ENCODE data around the gene PXT1. TPM values are rescaled to one million over a fixed set of nuclear protein-coding genes. Genes with fewer than 3 reads are reported as not detected.
"Not testable (repeated sequence)": the region's sequence is repeated elsewhere in the genome, so short reads cannot be mapped to it uniquely, and the experiment has no call there.

The PXT1 gene
- total RNA-seq, 3 donors from 2014 or later = 0.15 TPM; not detected in 2

DNA sequence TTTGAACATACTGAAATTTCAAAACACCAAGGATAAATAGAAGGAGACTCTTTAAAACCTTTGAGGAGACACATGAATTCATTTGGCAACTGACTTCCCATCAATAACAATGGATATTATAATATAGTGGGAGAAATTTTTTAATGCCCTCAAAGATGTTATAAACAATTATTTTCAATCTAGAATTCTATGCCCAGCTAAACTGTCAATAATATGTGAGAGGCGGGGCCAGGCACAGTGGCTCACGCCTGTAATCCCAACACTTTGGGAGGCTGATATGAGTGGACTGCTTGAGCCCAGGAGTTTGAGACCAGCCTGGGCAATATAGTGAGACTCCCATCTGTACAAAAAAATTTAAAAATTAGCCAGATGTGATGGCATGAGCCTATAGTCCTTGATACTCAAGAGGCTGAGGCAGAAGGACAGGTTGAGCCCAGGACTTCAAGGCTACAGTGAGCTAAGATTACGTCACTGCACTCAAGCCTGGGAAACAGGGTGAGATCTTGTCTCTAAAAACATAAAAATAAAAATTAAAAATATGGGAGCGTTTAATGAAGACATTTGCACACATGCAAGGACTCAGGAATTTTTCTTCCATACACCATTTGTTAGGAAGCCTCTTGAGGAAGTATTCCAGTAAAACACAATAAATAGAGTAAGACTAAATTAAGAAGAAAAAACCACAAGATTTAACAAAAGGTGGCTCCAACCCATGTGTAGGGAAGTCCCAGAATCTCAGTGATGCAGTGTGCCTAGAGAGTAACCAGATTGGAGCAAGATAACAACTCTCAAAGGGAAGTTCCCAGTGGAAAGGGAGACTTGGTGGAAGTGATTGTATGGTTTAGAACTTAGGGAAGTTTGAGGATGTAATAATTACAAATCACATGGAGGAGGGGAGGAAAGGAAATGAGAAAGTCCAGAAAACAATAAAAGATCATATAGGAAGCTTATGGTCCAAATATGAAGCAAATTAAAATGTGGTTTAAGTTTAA, 28.9 kb downstream of the PXT1 start:
- Histone ChIP-seq H3K4me1 (no peaks in the 10 kb centered on the region), H3K36me3 (no peaks in the 10 kb centered on the region), H3K9me3 (no peaks in the 10 kb centered on the region), H3K27ac (no peak overlapping the region), H3K27me3 (no peaks in the 10 kb centered on the region), H3K4me3 (no peak overlapping the region)
- DNase-seq (ENCODE audit: low spot score in 2 of 2) = no peak
- no peak for TF ChIP-seq POLR2A (IDR thresholded peaks at IDR 0.05)
- TF ChIP-seq POLR2AphosphoS5 (IDR thresholded peaks at IDR 0.05) = no peak
- TF ChIP-seq, protein P1, sequence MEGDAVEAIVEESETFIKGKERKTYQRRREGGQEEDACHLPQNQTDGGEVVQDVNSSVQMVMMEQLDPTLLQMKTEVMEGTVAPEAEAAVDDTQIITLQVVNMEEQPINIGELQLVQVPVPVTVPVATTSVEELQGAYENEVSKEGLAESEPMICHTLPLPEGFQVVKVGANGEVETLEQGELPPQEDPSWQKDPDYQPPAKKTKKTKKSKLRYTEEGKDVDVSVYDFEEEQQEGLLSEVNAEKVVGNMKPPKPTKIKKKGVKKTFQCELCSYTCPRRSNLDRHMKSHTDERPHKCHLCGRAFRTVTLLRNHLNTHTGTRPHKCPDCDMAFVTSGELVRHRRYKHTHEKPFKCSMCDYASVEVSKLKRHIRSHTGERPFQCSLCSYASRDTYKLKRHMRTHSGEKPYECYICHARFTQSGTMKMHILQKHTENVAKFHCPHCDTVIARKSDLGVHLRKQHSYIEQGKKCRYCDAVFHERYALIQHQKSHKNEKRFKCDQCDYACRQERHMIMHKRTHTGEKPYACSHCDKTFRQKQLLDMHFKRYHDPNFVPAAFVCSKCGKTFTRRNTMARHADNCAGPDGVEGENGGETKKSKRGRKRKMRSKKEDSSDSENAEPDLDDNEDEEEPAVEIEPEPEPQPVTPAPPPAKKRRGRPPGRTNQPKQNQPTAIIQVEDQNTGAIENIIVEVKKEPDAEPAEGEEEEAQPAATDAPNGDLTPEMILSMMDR (IDR thresholded peaks at IDR 0.05) = no peak
- intact Hi-C loops (cut with DNase I; ENCODE audit: low total_unique reads) = no loop called here

DNA sequence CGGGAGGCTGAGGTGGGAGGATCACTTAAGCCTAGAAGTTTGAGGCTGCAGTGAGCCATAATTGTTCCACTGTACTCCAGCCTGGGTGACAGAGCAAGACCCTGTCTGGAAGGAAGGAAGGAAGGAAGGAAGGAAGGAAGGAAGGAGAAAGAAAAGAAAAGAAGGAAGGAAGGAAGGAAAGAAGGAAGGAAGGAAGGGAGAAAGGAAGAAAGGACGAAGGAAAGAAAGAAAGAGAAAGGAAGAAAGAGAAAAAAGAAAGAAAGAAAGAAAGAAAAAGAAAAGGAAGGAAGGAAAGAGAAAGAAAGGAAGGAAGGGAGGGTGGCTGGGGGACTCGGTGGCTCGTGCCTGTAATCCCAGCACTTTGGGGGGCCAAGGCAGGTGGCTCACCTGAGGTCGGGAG, 32.9 kb downstream of the PXT1 start:
- DNase-seq (ENCODE audit: low spot score in 2 of 2); H3K9me3 ChIP-seq; H3K4me3 ChIP-seq; H3K36me3 ChIP-seq; H3K27ac ChIP-seq; H3K27me3 ChIP-seq; intact Hi-C loops (cut with DNase I; ENCODE audit: low total_unique reads); H3K4me1 ChIP-seq: not testable (repeated sequence)

DNA sequence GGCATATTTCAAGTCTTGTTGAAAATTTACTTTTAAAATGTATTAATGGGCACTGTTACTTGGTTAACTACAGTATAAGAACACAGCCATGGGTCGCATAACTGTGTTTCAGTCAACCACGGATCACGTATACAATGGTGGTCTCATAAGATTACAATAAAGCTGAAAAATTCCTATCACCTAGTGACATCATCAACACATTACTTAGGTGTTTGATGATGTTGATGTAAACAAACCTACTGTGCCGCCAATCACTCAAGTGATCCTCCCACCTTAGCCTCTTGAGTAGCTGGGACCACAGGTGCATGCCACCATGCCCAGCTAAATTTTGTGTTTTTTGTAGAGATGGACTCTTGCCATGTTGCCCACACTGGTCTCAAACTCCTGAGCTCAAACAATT, 38.5 kb downstream of the PXT1 start:
- H3K27ac ChIP-seq = no peak overlapping the region
- H3K36me3 ChIP-seq = no peaks in the 10 kb centered on the region
- DNase-seq (ENCODE audit: low spot score in 2 of 2) = no peak
- intact Hi-C loops (cut with DNase I; ENCODE audit: low total_unique reads) = no loop called here
- no peak overlapping the region for H3K4me3 ChIP-seq
- no peaks in the 10 kb centered on the region for H3K9me3 ChIP-seq
- TF ChIP-seq, protein P1 (IDR thresholded peaks at IDR 0.05) = no peak
- TF ChIP-seq POLR2AphosphoS5 (IDR thresholded peaks at IDR 0.05) (no peak), POLR2A (IDR thresholded peaks at IDR 0.05) (no peak)
- no peaks in the 10 kb centered on the region for H3K4me1 ChIP-seq
- no peaks in the 10 kb centered on the region for H3K27me3 ChIP-seq

DNA sequence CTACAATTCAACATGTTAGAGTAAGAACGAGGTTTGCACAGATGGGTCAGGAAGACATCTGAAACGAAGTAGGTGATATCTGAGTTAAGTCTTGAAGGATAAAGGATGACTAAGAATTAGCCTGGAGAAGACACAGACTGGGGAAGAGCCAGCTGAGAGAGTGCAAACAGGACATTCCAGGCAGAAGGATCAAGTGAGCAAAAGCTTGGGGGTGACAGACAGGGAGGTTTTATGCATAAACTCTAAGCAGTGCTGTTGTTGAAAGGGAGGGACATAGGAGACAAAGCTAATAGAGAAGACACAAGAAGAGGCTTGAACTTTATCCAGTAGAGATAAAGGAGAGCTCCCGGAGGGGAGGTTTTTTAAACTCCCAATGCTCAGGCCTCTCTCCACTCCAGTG, 40.2 kb downstream of the PXT1 start:
- Histone ChIP-seq H3K27me3 (no peaks in the 10 kb centered on the region), H3K4me3 (no peak overlapping the region), H3K27ac (no peak overlapping the region), H3K4me1 (no peaks in the 10 kb centered on the region), H3K9me3 (no peaks in the 10 kb centered on the region), H3K36me3 (no peaks in the 10 kb centered on the region)
- DNase-seq (ENCODE audit: low spot score in 2 of 2) = no peak
- TF ChIP-seq, protein P1 (IDR thresholded peaks at IDR 0.05) = no peak
- TF ChIP-seq POLR2A (IDR thresholded peaks at IDR 0.05) = no peak
- no peak for TF ChIP-seq POLR2AphosphoS5 (IDR thresholded peaks at IDR 0.05)
- intact Hi-C loops (cut with DNase I; ENCODE audit: low total_unique reads) = no loop called here

DNA sequence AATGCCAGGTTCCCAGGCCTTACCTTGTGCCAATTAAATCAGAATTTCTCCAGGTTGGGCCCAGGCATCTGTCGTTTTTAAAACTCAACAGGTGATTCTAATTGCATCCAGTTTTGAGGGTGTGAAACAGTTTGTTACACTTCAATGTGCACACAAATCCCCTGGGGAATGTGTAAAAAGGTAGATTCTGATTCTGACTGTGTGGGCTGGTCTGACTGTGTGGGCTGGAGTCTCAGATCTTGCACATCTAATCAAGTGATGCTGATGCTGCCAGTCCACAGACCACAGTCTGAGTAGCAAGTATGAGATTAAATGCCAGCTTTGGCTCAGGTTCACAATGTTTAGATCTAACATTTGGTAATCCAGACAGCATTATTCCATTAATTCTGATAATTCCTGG, 42.7 kb downstream of the PXT1 start:
- Histone ChIP-seq H3K9me3 (no peaks in the 10 kb centered on the region), H3K27ac (no peak overlapping the region), H3K27me3 (no peaks in the 10 kb centered on the region), H3K4me3 (no peak overlapping the region), H3K36me3 (no peaks in the 10 kb centered on the region), H3K4me1 (no peaks in the 10 kb centered on the region)
- no peak for TF ChIP-seq POLR2A (IDR thresholded peaks at IDR 0.05)
- TF ChIP-seq, protein P1 (IDR thresholded peaks at IDR 0.05) = no peak
- no peak for TF ChIP-seq POLR2AphosphoS5 (IDR thresholded peaks at IDR 0.05)
- intact Hi-C loops (cut with DNase I; ENCODE audit: low total_unique reads) = no loop called here
- no peak for DNase-seq (ENCODE audit: low spot score in 2 of 2)

Measured in breast epithelium (tissue), 4 donors.